GM18502 (cell line): ENCODE results near the gene SYDE1.
"Not testable (repeated sequence)": the region's sequence is repeated elsewhere in the genome, so short reads cannot be mapped to it uniquely, and the experiment has no call there.

ENCODE experiments used
- ATAC-seq: cut with Tn5 transposase; IDR thresholded peaks from one replicate; pipeline ENCODE4 v1.9.1; 2021; ENCODE audit warnings: mild to moderate bottlenecking; ENCODE audit not compliant: unreplicated experiment, poor library complexity

The SYDE1 gene, protein sequence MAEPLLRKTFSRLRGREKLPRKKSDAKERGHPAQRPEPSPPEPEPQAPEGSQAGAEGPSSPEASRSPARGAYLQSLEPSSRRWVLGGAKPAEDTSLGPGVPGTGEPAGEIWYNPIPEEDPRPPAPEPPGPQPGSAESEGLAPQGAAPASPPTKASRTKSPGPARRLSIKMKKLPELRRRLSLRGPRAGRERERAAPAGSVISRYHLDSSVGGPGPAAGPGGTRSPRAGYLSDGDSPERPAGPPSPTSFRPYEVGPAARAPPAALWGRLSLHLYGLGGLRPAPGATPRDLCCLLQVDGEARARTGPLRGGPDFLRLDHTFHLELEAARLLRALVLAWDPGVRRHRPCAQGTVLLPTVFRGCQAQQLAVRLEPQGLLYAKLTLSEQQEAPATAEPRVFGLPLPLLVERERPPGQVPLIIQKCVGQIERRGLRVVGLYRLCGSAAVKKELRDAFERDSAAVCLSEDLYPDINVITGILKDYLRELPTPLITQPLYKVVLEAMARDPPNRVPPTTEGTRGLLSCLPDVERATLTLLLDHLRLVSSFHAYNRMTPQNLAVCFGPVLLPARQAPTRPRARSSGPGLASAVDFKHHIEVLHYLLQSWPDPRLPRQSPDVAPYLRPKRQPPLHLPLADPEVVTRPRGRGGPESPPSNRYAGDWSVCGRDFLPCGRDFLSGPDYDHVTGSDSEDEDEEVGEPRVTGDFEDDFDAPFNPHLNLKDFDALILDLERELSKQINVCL

DNA sequence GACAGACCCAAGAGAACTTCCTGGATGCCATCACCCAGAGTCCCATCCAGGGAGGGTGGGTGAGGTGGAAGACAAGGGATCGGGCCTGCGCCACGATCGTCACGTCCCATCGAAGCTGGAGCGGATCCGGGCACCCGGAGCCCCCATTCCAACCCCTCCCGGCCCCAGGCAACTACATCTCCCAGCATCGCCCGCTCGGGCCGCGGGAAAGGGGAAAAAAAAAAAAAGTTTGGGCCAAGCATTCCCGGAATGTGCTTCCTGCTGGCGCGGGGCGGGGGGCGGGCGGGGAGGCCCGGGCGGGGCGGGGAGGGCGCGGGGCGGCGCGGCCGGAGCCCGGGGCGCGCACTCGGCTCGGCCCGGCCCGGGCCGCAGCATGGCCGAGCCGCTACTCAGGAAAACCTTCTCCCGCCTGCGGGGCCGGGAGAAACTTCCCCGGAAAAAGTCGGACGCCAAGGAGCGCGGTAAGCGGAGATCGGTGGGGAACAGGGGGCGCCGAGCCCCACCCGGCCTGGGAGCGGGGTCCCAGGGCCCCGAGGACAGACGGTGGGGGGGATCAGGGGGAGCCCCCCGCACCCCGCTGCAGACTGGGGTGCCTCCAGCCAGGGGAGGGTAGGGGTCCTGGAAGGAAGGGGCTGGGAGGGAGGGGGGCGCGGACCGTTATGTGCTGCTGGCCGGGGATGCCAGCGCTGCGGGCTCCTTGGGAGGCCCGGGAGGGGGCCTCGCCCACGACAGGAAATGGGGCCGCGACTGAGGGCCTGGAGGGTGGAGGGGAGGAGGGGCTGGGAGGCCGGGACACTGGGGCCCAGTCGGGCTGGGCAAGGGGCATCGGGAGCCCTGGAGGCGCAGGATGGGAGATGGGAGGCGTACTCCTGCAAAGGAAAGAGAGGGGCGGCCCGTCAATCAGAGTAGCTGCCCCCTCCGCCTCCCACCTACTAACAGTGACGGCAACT lies at the start of gene SYDE1:
TSS of gene SYDE1 (plus strand) at position 341 of the 950 bp plus-strand sequence. CDS start at position 374, 33 bp downstream.
- ATAC-seq = no peak

DNA sequence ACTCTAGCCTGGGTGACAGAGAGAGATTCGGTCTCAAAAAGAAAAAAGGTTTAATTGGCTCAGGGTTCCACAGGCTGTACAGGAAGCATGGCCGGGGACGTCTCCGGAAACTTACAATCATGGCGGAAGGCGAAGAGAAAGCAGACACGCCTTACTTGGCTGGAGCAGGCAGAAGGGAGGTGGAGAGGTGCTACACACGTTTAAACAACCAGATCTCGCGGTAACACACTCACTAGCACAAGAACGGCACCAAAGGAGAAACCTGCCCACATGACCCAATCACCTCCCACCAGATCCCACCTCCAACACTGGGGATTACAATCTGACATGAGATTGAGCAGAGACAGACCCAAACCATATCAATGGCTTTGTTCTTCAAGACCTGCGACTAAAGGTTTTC lies 45.2 kb upstream of the SYDE1 start:
- ATAC-seq = no peak

DNA sequence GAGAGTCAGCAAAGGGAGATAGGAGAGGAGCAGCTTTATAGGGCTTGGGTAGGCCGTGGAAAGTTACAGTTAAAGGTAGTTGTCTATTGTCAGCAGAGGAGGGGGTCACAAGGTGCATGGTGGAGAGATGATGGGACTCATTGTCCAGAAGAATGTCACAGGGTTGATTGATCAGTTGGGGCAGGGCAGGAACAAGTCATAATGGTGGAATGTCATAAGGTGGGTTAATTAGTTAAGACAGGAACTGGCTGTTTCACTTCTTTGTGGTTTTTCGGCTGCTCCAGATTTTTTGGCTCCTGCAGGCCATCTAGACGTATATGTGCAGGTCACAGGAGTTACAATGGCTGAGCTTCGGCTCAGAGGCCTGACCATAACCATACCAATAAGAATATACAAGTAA lies 36.8 kb upstream of the SYDE1 start:
- not testable (repeated sequence) for ATAC-seq

DNA sequence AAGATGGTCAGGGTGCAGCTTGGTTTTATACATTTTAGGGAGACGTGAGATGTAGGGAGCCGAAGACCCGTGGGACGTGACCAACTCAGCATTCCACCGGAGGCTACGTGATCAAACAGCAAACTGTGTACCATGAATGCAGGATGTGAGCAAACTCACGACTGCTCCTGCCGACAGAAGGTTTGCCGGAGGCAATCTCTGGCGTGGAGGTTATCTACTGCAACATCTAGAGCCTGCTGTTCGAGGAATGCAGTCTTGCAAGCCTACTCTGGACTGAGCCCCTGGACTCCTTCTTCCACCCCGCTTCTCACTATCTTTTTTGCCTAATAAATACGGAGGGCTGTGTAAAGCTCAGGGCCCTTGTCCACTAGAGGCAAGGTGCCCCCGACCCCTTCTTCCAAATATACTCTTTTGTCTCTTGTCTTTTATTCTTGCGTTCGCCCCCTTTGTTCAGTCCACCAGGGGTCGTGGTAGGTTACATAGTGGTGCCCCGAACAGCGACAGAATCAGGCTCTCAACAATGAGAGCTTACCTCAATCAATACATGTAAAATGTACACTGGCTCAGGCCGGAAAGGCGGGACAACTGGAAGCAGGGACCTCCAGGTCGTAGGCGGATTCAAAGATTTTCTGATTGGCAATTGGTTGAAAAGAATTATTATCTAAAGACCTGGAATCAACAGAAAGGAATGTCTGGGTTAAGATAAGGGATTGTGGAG lies 34.1 kb upstream of the SYDE1 start:
- ATAC-seq = no peak

DNA sequence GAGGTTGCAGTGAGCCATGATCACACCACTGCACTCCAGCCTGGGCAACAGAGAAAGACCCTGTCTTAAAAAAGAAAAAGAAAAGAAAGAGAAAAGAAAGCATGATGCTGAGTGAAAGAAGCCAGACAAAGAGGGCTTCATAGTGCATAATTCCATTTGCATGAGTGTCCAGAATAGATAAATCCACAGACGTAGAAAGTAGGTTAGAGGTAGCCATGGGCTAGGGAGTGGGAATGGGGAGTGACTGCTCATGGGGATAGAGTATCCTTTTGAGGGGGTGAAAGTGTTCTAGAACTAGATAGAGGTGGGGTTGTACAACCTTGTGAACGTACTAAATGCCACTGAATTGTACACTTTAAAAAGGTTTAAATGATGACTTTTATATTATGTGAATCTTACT lies 32.8 kb upstream of the SYDE1 start:
- no peak for ATAC-seq

DNA sequence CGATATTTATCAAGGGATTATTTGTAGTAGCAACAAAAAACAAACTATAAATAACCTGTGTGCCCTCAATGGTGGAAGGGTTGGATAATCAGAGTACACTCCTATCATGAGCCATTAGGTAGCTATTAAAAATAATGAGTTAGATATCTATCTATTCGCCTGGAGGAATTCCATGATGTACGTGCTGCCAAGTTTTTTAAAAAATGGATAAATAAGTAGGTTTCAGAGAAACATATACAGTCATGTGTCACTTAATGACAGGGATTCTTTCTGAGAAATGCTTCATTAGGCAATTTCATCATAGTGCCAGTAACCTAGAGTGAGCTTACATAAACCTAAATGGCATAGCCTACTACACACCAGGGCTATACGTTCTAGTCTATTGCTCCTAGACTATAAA lies 31.4 kb upstream of the SYDE1 start:
- ATAC-seq = no peak

DNA sequence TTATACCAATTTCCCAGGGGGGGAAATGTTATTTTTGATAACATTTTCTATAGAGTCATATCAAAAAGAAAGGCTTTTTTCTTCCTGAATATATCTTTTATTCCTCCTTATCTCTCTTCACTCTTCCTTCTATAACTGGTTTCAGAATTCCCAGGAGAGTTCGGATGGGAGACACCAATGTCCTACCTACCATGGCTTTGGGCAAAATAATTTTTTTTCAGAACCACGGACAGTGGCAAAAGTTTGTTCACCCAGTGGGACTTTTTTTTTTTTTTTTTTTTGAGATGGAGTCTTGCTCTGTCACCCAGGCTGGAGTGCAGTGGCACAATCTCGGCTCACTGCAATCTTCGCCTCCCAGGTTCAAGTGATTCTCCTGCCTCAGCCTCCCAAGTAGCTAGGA lies 27.2 kb upstream of the SYDE1 start:
- ATAC-seq = not testable (repeated sequence)

DNA sequence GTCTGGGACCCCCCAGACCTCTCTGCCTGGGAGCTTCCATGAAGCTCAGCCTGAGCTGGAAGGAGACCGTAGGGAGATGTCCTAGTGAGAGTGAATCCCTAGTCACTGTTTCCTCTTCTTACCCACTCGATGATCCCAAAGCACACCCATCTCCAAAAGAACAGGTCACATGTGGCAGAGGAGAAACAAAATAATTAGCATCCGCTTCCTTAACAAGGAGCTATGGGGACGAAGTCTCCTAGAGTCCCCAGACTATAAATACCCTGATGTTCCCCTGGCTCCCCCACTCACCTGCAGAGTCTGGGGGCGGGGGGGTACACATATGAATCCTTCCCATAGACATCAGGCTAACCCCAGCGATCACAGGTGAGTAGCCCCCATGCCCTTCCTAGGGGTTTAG lies 25.3 kb upstream of the SYDE1 start, which contains the start of gene OR1I1:
TSS of gene OR1I1 (plus strand) at position 301 of the 400 bp plus-strand sequence. CDS start 4,855 bp downstream, outside the sequence.
- no peak for ATAC-seq

DNA sequence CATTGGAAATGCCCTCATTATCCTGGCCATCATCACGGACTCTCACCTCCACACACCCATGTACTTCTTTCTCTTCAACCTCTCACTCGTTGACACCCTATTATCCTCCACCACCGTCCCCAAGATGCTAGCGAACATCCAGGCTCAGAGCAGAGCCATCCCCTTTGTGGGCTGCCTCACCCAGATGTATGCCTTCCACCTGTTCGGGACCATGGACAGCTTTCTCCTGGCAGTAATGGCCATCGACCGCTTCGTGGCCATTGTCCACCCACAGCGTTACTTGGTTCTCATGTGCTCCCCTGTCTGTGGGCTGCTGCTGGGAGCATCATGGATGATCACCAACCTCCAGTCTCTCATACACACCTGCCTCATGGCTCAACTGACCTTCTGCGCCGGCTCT lies 20.0 kb upstream of the SYDE1 start:
- ATAC-seq = no peak

DNA sequence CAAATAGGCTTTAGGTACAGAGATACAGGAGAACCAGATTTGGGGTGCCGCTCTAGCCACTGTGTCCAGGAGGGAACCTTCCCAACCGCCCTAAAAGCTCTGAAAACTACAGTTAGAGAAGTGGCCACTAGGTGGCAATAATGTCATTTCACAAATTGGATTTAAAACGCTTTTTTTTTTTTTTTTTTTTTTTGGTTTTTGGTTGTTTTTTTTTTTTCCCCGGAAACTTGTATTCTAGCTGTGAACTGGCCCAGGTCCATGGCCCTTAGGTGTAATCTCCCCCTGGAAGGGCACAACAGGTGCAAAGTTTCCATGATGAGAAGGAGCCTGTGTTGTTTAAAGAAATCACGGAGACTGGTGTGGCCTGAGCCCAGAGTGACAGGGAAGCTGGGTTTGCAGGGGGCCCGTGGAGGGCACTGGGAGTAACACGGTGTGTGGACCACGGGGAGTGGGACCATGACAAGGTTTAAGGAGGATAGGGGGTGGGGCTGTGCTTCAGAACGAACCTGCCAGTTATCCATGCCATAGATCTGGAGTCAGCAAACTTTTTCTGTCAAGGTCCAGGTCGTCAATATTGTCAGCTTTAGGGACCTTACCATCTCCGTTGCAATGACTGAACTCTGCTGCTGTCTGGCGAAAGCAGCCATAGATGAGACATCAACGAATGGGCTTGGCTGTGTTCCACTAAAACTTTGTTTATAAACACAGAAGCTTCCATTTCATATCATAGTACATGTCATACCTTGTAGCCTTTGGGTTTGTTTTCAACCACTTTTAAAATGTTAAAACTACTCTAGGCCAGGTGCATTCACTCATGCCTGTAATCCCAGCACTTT lies 15.1 kb upstream of the SYDE1 start:
- ATAC-seq = no peak

DNA sequence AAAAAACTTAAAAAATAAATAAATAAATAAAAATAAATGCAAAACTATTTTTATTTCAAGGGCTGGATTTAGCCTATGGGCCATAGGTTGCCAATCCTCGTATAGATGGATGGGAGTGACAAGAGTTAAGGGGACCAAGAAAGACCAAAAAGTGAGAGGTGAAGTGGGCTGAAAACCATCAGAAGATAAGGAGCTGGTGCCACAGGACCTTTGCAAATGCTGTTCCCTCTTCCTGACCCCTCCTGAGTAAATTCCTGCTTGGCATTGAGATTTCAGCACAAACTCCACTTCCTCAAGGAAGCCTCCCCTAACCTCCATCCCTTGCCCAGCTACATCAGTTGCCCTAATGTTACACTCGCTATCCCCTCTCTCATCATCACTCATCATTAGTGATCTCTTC lies 14.2 kb upstream of the SYDE1 start:
- ATAC-seq = no peak

DNA sequence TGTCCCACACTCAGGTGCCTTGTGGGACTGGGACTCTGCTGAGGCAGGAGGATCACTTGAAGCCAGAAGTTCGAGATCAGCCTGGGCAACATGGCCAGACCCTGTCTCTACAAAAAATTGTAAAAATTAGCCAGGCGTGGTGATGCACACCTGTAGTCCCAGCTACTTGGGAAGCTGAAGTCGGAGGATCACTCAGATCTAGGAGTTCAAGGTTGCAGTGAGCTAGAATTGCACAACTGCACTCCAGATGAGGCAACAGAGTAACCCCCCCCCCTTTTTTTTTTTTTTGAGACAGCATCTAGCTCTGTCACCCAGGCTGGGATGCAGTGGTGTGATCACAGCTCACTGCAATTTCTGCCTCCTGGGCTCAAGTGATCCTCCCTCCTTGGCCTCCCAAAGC lies 11.0 kb upstream of the SYDE1 start:
- ATAC-seq = no peak

DNA sequence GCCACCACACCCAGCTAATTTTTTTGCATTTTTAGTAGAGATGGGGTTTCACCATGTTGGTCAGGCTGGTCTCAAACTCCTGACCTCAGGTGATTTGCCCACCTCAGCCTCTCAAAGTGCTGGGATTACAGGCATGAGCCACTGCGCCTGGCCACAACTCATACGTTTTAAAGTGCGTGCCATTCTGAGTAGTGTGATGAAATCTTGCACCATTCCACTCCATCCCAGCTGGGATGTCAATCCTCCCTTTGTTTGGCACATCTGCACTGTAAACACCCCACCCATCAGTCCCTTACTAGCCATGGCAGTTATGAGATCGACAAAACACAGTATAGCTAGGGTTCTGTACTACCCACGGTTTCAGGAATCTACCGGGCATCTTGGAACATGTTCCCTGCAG lies 9.2 kb upstream of the SYDE1 start:
- not testable (repeated sequence) for ATAC-seq

DNA sequence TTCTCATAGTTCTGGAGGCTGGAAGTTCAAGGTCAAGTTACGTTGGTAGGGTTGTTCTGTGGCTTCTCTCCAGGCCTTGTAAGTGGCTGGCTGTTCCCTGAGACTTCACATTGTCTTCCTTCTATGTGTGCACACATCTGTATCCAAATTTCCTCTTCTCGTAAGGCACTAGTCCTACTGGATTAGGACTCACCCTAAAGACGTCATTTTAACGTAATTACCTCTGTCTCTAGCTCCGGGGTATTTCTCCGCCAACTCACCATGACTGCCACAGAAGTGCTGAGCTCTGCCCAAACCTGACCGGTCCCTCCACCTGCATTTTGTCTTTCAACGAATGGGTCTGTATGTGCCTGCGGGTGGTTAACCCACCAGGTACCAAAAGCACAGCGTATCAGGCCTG lies 8.7 kb upstream of the SYDE1 start:
- no peak for ATAC-seq

DNA sequence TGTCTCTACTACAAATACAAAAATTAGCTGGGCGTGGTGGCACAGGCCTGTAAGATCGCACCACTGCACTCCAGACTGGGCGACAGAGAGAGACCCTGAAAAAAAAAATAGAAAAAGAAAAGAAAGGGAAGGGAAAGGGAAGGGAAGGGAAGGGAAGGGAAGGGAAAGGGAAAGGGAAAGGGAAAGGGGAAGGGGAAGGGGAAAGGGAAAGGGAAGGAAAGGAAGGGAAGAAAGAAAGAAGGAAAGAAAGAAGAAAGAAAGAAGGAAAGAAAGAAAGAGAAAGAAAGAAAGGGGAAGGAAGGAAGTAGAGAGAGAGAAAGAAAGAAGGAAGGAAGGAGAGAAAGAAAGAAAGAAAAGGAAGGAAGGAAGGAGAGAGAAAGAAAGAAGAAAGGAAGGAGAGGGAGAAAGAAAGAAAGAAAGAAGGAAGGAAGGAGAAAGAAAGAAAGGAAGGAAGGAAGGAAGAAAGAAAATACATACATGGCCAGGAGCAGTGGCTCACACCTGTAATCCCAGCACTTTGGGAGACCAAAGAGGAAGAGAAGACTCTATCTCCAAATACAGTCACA lies 8.1 kb upstream of the SYDE1 start:
- no peak for ATAC-seq

DNA sequence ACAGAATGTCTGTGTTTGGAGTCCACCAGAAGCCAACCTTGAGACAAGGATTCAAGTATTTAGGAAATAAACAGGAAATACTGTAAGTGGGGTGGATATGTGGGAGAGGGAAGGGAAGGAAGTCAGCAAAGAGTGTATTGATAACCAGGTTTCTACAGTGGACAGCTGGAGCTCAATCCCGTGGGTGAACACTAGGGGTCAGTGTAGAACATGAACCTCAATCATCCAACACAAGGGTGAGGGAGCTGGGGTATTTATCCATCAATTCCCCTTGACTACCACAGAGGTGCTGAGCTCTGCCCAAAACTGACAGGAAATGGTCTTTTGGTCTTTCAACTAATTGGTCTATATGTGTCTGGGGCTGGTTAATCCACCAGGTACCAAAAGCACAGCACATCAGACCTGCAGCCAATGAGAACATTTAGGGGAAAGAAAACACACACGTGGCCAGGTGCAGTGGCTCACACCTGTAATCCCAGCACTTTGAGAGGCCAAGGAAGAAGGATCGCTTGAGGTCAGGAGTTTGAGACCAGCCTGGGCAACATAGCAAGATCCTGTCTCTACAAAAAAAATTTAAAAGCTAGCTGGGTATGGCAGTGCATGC lies 5.6 kb upstream of the SYDE1 start:
- ATAC-seq = no peak

DNA sequence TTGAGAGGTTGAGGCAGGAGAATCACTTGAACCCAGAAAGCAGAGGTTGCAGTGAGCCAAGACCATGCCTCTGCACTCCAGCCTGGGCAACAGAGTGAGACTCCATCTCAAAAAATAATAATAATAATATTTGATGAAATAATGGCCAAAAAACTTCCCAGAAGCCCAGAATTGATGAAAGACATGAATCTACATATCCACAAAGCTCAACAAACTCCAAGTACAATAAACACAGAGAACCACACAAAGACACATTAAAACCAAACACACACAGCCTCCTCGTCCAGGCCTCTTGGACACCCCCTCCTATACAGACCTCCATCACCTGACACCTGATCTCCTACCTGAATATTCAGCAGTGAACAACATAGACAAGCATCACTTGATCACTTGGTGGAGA lies 3.2 kb upstream of the SYDE1 start:
- ATAC-seq = no peak

DNA sequence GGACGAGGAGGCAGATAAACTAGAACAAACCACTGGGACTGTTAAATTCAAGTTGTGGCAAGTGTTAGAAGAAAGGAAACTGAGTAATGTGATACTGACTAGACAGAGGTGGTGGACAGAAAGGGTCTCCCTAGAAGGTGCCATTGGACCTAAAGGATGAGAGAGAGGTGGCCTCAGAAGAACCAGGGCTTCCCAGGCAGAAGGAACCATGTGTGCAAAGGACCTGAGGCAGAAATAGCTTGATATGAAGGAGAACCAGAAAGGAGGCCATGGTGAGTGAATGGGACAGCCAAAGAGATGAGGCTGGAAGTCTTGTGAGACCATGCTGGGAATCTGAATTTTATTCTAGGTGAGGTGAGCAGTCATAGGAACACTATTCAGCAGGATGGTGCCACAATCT lies 2.8 kb upstream of the SYDE1 start:
- no peak for ATAC-seq
